Measurements from ENCODE around the gene UBE2Q2.

DNA sequence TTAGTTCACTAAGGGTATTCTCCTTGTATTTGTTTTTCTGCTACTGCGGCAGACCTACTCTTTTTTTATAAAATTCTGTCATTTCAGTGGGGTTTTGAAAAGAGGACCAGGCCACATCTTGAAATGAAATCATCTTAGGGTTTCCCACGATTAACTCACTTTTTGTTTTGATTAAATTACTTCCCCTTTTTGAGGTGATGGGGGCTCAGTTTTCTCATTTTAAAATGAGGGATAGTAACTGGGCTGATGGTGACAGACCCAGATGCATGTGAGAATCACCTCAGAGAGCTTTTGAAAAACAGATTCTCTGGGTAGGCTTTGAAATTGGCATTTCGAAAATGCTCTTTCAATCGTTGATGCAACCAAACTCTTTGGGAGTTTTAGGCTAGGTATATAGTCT is 24.2 kb downstream of the UBE2Q2 start:
- TF ChIP-seq, protein P1, sequence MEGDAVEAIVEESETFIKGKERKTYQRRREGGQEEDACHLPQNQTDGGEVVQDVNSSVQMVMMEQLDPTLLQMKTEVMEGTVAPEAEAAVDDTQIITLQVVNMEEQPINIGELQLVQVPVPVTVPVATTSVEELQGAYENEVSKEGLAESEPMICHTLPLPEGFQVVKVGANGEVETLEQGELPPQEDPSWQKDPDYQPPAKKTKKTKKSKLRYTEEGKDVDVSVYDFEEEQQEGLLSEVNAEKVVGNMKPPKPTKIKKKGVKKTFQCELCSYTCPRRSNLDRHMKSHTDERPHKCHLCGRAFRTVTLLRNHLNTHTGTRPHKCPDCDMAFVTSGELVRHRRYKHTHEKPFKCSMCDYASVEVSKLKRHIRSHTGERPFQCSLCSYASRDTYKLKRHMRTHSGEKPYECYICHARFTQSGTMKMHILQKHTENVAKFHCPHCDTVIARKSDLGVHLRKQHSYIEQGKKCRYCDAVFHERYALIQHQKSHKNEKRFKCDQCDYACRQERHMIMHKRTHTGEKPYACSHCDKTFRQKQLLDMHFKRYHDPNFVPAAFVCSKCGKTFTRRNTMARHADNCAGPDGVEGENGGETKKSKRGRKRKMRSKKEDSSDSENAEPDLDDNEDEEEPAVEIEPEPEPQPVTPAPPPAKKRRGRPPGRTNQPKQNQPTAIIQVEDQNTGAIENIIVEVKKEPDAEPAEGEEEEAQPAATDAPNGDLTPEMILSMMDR (conservative IDR thresholded peaks at IDR 0.05 in 1 of 2, IDR thresholded peaks at IDR 0.05 in 1 of 2; ENCODE audit: extremely low read depth in 1 of 2, insufficient read depth in 1 of 2, low read depth in 1 of 2, low read length in 2 of 2), result no peak
- TF ChIP-seq EZH2 (IDR thresholded peaks at IDR 0.05; ENCODE audit: borderline replicate concordance, low read length), result no peak

Measured in mammary epithelial cell (primary cell).